Measurements from ENCODE around the gene MOV10.

GRCh38 chr1:112673592-112674439, 643 bp upstream of the MOV10 start:
- TF ChIP-seq, protein P1, sequence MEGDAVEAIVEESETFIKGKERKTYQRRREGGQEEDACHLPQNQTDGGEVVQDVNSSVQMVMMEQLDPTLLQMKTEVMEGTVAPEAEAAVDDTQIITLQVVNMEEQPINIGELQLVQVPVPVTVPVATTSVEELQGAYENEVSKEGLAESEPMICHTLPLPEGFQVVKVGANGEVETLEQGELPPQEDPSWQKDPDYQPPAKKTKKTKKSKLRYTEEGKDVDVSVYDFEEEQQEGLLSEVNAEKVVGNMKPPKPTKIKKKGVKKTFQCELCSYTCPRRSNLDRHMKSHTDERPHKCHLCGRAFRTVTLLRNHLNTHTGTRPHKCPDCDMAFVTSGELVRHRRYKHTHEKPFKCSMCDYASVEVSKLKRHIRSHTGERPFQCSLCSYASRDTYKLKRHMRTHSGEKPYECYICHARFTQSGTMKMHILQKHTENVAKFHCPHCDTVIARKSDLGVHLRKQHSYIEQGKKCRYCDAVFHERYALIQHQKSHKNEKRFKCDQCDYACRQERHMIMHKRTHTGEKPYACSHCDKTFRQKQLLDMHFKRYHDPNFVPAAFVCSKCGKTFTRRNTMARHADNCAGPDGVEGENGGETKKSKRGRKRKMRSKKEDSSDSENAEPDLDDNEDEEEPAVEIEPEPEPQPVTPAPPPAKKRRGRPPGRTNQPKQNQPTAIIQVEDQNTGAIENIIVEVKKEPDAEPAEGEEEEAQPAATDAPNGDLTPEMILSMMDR (IDR thresholded peaks at IDR 0.05): peak; percentile 38
- no peak for TF ChIP-seq EZH2phosphoT487 (IDR thresholded peaks at IDR 0.05)
- no peak for TF ChIP-seq EZH2 (IDR thresholded peaks at IDR 0.05)
